Lower leg skin (tissue), 4 donors: ENCODE data around the gene PHF12. TPM values are rescaled to one million over a fixed set of nuclear protein-coding genes. Genes with fewer than 3 reads are reported as not detected.

Experiments
- DNase-seq, 2 donors: peaks; one replicate each; pipeline ENCODE4 v3.0.0-alpha.2; 2019; ENCODE audit warnings: low spot score in 2 of 2
- H3K4me3 ChIP-seq: fragments of 200-600 bp; sonication (generic); 2 replicates; pipeline ENCODE4 v1.5.1; 2017; ENCODE audit warnings: mild to moderate bottlenecking, low read depth; ENCODE audit not compliant: poor library complexity, severe bottlenecking
- POLR2A ChIP-seq, 2 donors: fragments of 450-650 bp; IDR thresholded peaks; one replicate each; pipeline ENCODE4 v1.6.1; 2016 to 2017; ENCODE audit warnings: antibody characterized with exemption in 2 of 2, mild to moderate bottlenecking in 1 of 2, moderate library complexity in 1 of 2
- WGBS, 2 donors: methylation state at CpG; one replicate each; pipeline ENCODE4 v1.1.5; 2018; 5-methylcytosine and 5-hydroxymethylcytosine counted together
- intact Hi-C: fragments of 100-400 bp; cut with DNase I; formaldehyde crosslinking; loops from one replicate; pipeline ENCODE4 v1.15.0; 2023; ENCODE audit warnings: low total_unique reads
- total RNA-seq, 4 donors: library from RNA; depleted of rRNA; stranded (reverse); fragments of >200 nt; gene quantifications; one replicate each; pipeline ENCODE4 v1.1.0, GENCODE V29; 2016
- TF ChIP-seq, protein P1 (sequence below), 3 donors: fragments of 450-650 bp; IDR thresholded peaks; one replicate each; pipeline ENCODE4 v1.5.1; 2016; ENCODE audit warnings: antibody characterized with exemption in 3 of 3, mild to moderate bottlenecking in 3 of 3, moderate library complexity in 2 of 3

The PHF12 gene
- total RNA-seq, 4 donors from 2014 or later: 24.4 to 52.9 (median 42.7) TPM

DNA sequence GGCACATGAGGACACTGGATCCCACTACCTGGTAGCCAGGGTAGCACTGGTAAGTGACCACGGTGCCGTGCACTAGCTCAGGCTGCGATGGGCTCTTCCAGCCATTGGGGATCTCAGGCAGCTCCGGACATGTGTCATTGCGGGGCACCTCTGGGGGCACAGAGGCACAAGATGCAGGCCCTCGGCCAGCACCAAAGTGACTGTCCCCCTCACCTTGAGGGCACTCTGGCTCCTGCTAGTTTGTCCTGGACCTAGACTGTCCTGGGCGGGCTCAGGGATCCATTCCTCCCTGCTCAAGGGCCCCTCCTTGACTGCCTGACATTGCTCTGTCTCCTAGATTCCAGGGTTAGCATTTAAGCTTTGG is 6.7 kb upstream of the PHF12 start:
- no peak overlapping the region for H3K4me3 ChIP-seq
- intact Hi-C loops: no loop called here
- no peak for TF ChIP-seq POLR2A (IDR thresholded peaks at IDR 0.05)
- TF ChIP-seq, protein P1, sequence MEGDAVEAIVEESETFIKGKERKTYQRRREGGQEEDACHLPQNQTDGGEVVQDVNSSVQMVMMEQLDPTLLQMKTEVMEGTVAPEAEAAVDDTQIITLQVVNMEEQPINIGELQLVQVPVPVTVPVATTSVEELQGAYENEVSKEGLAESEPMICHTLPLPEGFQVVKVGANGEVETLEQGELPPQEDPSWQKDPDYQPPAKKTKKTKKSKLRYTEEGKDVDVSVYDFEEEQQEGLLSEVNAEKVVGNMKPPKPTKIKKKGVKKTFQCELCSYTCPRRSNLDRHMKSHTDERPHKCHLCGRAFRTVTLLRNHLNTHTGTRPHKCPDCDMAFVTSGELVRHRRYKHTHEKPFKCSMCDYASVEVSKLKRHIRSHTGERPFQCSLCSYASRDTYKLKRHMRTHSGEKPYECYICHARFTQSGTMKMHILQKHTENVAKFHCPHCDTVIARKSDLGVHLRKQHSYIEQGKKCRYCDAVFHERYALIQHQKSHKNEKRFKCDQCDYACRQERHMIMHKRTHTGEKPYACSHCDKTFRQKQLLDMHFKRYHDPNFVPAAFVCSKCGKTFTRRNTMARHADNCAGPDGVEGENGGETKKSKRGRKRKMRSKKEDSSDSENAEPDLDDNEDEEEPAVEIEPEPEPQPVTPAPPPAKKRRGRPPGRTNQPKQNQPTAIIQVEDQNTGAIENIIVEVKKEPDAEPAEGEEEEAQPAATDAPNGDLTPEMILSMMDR (IDR thresholded peaks at IDR 0.05): no peak
- WGBS, 2 donors: 90 to 98% methylated on average over 4 to 7 of the region's 7 CpGs
- DNase-seq: no peak

- no peak overlapping the region for H3K4me3 ChIP-seq
- TF ChIP-seq POLR2A (IDR thresholded peaks at IDR 0.05): no peak
- TF ChIP-seq, protein P1 (IDR thresholded peaks at IDR 0.05): no peak
- no peak for DNase-seq
- intact Hi-C loops: no loop called here
- 92 to 94% methylated on average over 13 of the region's 13 CpGs for WGBS, 2 donors
These were observed 6.1 kb upstream of the PHF12 start for GRCh38 chr17:28957277-28957991.

DNA sequence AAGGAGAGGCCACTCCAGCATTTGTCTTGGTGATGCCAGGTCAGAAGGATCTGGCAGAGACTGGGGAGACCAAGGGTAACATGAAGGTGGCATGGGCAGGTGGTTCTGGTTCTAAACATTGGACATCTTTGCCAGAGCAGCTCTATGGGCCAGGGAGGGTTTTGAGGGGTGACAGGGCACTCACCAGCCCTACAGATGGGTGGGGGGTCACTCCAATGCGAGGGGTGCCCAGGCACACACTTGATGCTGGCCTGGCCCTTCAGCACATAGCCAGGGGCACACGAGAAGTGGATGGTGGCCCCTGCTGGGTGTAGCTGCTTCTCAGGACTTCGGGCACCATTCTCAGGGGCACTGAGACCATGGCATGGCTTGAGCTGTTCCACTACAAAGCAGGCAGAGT is 5.5 kb upstream of the PHF12 start:
- intact Hi-C loops: no loop called here
- 71 to 97% methylated on average over 3 of the region's 3 CpGs for WGBS, 2 donors

DNA sequence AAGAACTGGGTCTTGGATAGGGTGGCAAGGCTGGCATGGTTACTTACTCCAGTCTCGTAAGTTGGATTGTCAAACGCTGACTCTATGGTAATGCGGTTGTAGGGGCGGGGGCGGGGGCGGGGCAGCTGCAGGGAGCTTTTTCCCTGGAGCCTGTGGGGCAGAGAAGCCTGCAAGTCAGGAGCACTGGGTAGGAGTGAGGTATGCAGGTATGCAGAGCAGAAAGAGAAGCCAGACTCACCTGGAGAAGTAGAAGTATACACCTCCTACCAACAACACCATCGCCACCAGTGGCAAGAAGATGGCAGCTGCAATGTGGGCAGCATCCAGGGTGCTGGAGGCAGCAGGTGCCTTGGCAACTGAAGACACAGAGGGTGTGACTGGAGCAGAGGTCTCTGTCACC is 4.8 kb upstream of the PHF12 start:
- intact Hi-C loops: no loop called here
- WGBS, 2 donors: 61 to 68% methylated on average over 7 of the region's 7 CpGs
- TF ChIP-seq, protein P1 (IDR thresholded peaks at IDR 0.05): no peak
- TF ChIP-seq POLR2A (IDR thresholded peaks at IDR 0.05): no peak
- H3K4me3 ChIP-seq: no peak overlapping the region
- DNase-seq: no peak

More for the DNA sequence above, 5.5 kb upstream of the PHF12 start:
- no peak for DNase-seq
- no peak overlapping the region for H3K4me3 ChIP-seq
- no peak for TF ChIP-seq POLR2A (IDR thresholded peaks at IDR 0.05)
- TF ChIP-seq, protein P1 (IDR thresholded peaks at IDR 0.05): no peak

GRCh38 chr17:28955408-28955807 is 4.1 kb upstream of the PHF12 start:
- intact Hi-C loops: no loop called here
- 88 to 98% methylated on average over 4 to 5 of the region's 5 CpGs for WGBS, 2 donors
- DNase-seq: no peak

More at GRCh38 chr17:28955408-28955807, 4.1 kb upstream of the PHF12 start:
- no peak overlapping the region for H3K4me3 ChIP-seq
- TF ChIP-seq POLR2A (IDR thresholded peaks at IDR 0.05): no peak
- TF ChIP-seq, protein P1 (IDR thresholded peaks at IDR 0.05): no peak
